OCI-LY7 (cell line): ENCODE measurements around the gene SIPA1L3.

Experiments
- EZH2phosphoT487 ChIP-seq: fragments of 200-600 bp; sonication (generic); IDR thresholded peaks from 2 replicates; pipeline ENCODE4 v1.6.1; 2018; ENCODE audit warnings: low read depth, borderline replicate concordance, mild to moderate bottlenecking, mixed run types, antibody characterized with exemption, low read length, moderate library complexity, mixed read lengths
- TF ChIP-seq, protein P1 (sequence below): fragments of 200-600 bp; sonication (generic); conservative IDR thresholded peaks from 2 replicates; pipeline ENCODE4 v1.5.1; 2014; ENCODE audit warnings: mild to moderate bottlenecking, antibody characterized with exemption, low read length, moderate library complexity, mixed read lengths

DNA sequence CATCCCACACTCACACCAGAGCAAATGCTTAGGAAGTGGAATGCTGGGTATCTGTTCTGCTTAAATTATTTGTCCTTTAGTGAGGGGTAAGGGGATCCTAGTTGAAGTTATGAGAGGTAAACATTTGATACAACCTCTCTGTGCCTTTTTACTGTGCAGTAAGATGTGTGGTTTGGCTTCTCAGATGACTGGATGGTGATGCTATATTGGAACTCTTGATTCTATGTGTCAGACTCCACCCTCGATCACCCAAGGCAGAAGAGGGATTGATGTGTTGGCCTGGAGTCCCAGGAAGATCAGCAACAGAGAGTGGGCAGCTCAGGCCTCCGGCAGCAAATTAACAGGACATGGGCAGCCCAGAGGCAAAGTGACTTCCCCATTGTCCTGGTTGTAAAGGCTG lies 66.7 kb downstream of the SIPA1L3 start:
- TF ChIP-seq, protein P1, sequence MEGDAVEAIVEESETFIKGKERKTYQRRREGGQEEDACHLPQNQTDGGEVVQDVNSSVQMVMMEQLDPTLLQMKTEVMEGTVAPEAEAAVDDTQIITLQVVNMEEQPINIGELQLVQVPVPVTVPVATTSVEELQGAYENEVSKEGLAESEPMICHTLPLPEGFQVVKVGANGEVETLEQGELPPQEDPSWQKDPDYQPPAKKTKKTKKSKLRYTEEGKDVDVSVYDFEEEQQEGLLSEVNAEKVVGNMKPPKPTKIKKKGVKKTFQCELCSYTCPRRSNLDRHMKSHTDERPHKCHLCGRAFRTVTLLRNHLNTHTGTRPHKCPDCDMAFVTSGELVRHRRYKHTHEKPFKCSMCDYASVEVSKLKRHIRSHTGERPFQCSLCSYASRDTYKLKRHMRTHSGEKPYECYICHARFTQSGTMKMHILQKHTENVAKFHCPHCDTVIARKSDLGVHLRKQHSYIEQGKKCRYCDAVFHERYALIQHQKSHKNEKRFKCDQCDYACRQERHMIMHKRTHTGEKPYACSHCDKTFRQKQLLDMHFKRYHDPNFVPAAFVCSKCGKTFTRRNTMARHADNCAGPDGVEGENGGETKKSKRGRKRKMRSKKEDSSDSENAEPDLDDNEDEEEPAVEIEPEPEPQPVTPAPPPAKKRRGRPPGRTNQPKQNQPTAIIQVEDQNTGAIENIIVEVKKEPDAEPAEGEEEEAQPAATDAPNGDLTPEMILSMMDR: no peak
- TF ChIP-seq EZH2phosphoT487: no peak
